Hepatocyte (in vitro differentiated cells): Measurements from ENCODE around the gene FAF1.

Experiments
- EZH2 ChIP-seq: fragments of 200-600 bp; sonication (generic); IDR thresholded peaks from 2 replicates; pipeline ENCODE4 v1.6.1; 2016; ENCODE audit warnings: antibody characterized with exemption, mild to moderate bottlenecking, borderline replicate concordance
- TF ChIP-seq, protein P1 (sequence below): fragments of 200-600 bp; sonication (generic); IDR thresholded peaks from 2 replicates; pipeline ENCODE4 v1.5.1; 2016; ENCODE audit warnings: antibody characterized with exemption, mild to moderate bottlenecking; ENCODE audit not compliant: poor library complexity

DNA sequence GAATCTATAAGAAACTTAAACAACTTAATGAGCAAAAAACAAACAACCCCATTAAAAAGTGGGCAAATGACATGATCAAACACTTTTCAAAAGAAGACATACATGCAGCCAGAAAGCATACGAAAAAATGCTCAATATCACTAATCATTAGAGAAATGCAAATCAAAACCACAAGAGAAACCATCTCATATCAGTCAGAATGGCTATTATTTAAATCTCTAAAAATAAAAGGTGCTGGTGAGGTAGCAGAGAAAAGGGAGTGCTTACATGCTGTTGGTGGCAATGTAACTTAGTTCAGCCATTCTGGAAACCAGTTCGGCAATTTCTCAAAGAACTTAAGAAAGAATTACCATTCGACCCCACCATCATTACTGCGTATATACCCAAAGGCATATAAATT is 147.7 kb downstream of the FAF1 start:
- TF ChIP-seq, protein P1, sequence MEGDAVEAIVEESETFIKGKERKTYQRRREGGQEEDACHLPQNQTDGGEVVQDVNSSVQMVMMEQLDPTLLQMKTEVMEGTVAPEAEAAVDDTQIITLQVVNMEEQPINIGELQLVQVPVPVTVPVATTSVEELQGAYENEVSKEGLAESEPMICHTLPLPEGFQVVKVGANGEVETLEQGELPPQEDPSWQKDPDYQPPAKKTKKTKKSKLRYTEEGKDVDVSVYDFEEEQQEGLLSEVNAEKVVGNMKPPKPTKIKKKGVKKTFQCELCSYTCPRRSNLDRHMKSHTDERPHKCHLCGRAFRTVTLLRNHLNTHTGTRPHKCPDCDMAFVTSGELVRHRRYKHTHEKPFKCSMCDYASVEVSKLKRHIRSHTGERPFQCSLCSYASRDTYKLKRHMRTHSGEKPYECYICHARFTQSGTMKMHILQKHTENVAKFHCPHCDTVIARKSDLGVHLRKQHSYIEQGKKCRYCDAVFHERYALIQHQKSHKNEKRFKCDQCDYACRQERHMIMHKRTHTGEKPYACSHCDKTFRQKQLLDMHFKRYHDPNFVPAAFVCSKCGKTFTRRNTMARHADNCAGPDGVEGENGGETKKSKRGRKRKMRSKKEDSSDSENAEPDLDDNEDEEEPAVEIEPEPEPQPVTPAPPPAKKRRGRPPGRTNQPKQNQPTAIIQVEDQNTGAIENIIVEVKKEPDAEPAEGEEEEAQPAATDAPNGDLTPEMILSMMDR, result no peak
- TF ChIP-seq EZH2, result no peak
